ENCODE data around the gene VEGFB.

DNA sequence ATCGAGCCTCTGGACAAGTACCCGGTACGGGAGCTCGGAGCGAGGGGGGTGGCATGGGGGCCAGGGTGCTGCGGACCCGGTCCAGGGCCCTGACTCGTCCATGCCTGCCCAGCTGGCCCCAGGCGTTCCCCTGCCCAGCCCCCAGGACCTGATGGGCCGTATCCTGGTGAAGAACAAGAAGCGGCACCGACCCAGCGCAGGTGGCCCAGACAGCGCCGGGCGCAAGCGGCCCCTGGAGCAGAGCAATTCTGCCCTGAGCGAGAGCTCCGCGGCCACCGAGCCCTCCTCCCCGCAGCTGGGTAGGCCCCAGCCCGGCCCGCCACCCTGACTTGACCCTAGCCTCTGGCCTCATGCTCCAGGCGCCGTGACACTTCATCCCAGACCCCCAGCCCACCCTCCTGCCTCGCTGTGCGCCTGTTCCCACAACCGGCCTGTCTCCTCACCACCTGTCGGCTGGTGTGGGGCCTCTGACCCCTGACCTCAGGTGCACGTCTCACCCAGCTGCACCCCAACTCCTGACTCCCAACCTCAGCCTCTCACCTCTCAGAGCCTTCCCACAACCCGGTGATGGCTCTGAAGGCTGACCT lies 24.7 kb downstream of the VEGFB start:
- TF ChIP-seq, protein P1, sequence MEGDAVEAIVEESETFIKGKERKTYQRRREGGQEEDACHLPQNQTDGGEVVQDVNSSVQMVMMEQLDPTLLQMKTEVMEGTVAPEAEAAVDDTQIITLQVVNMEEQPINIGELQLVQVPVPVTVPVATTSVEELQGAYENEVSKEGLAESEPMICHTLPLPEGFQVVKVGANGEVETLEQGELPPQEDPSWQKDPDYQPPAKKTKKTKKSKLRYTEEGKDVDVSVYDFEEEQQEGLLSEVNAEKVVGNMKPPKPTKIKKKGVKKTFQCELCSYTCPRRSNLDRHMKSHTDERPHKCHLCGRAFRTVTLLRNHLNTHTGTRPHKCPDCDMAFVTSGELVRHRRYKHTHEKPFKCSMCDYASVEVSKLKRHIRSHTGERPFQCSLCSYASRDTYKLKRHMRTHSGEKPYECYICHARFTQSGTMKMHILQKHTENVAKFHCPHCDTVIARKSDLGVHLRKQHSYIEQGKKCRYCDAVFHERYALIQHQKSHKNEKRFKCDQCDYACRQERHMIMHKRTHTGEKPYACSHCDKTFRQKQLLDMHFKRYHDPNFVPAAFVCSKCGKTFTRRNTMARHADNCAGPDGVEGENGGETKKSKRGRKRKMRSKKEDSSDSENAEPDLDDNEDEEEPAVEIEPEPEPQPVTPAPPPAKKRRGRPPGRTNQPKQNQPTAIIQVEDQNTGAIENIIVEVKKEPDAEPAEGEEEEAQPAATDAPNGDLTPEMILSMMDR (conservative IDR thresholded peaks at IDR 0.05 in 1 of 2, IDR thresholded peaks at IDR 0.05 in 1 of 2; ENCODE audit: low read depth in 1 of 2, low read length in 2 of 2), result no peak
- no peak for TF ChIP-seq EZH2 (IDR thresholded peaks at IDR 0.05; ENCODE audit: low read length, missing control alignments)

Data from fibroblast of lung (primary cell).